Activated naive CD8-positive, alpha-beta T cell treated with anti-CD3 and anti-CD28 coated beads, Interleukin-2, amount 10 ng/mL, durations not matched to agents 7 days and 5 days (primary cell): ENCODE data around the gene FAM240B. TPM values are rescaled to one million over a fixed set of nuclear protein-coding genes. Genes with fewer than 3 reads are reported as not detected.

ENCODE experiments used
- ATAC-seq: fragments of 150-1000 bp; cut with Tn5 transposase; one replicate; pipeline ENCODE4 v1.10.0; 2021; ENCODE audit warnings: low read depth, moderate library complexity
- POLR2A ChIA-PET: fragments of 350-600 bp; sonication (Branson Sonifier 250); formaldehyde crosslinking; loops from one replicate; lab custom pipeline; 2021; ENCODE audit warnings: antibody characterized with exemption; lab: Charles Lee
- DNase-seq: peaks from one replicate; pipeline ENCODE4 v3.0.0; 2021
- H3K27ac Mint-ChIP-seq: one replicate; pipeline ENCODE4 v1.8.0; 2022; ENCODE audit warnings: mild to moderate bottlenecking, mixed read lengths
- H3K27me3 Mint-ChIP-seq: one replicate; pipeline ENCODE4 v1.8.0; 2022; ENCODE audit warnings: mild to moderate bottlenecking, moderate library complexity, mixed read lengths
- H3K36me3 Mint-ChIP-seq: one replicate; pipeline ENCODE4 v1.8.0; 2021; ENCODE audit warnings: mild to moderate bottlenecking, mixed read lengths
- H3K4me1 Mint-ChIP-seq: one replicate; pipeline ENCODE4 v1.8.0; 2021; ENCODE audit warnings: mixed read lengths
- H3K4me3 Mint-ChIP-seq: one replicate; pipeline ENCODE4 v1.8.0; 2022; ENCODE audit warnings: mild to moderate bottlenecking, moderate library complexity, mixed read lengths
- H3K9me3 Mint-ChIP-seq: one replicate; pipeline ENCODE4 v1.8.0; 2021; ENCODE audit warnings: mixed read lengths
- total RNA-seq, 2 experiments: library from RNA; stranded (reverse); gene quantifications; one replicate each; pipeline ENCODE4 v1.2.3, GENCODE V29; 2021

FAM240B gene
- total RNA-seq: not detected

DNA sequence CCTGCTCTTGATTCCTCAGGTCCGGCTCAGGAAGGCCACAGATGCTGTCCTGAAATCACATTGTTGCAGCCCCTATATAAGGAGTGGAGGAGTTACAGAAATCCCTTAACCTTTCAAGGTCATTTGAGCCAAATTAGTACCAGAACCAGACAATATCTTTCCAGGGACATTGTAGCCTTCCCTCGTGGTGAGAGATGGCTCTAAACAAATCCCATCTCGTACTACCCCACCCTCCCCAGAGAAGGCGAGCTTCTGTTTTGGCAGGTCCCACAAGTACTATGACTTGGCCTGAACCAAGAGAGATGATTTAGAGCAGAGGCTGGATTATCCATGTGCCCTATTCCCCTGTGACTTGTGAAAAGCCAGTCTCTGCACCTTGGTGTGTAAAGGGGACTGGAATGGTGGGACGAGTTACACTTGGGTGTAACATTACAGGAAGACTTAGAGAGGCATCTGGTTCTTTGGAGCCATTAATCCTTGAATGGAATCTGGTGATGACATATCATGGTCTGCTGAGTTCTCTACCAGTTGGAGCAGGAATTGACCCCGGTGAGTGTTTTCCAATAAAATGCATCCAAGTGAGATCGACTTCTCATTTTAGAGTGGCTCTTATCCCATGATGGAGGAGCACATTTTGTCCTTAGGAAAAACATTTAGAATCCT, at the start of gene FAM240B:
Gene FAM240B, minus strand, starts transcription at position 51 of the 663 bp plus-strand sequence. CDS start 16,134 bp downstream, outside the sequence.
- POLR2A ChIA-PET: no interaction called here
- ATAC-seq (no peak), DNase-seq (no peak)
- Mint-ChIP-seq H3K27me3 (peaks cover 7% of the 10 kb centered on the region), H3K27ac (no peak within 1 kb of the TSS), H3K9me3 (no peaks in the 10 kb centered on the region), H3K4me1 (no peaks in the 10 kb centered on the region), H3K36me3 (no peaks in the 10 kb centered on the region), H3K4me3 (no peak within 1 kb of the TSS)

DNA sequence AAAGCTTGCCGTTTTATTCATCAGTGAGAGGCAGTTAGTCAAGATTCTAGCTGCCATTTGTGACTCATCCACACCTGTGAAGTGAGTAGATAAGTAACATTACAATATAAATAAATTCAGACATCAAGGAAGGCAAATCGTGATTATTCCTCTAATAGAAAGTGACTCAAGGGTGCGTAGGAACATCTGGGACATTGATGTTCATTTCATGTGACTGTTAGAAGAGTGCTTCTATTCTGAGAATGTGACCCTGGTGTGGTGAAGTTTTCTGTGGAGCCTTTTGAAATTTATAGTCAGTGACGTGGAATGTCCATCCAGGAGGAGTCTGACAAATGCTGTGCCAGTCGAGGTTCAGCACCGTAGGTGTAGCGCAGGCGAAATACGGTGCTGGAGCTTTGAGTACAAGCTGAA, 48.4 kb upstream of the FAM240B start:
- peaks cover 5% of the 10 kb centered on the region for H3K9me3 Mint-ChIP-seq
- ATAC-seq (no peak), DNase-seq (no peak)
- no peak overlapping the region for H3K4me3 Mint-ChIP-seq
- H3K27me3 Mint-ChIP-seq: no peaks in the 10 kb centered on the region
- no peaks in the 10 kb centered on the region for H3K4me1 Mint-ChIP-seq
- H3K27ac Mint-ChIP-seq: no peak overlapping the region
- H3K36me3 Mint-ChIP-seq: no peaks in the 10 kb centered on the region
- POLR2A ChIA-PET: no interaction called here

DNA sequence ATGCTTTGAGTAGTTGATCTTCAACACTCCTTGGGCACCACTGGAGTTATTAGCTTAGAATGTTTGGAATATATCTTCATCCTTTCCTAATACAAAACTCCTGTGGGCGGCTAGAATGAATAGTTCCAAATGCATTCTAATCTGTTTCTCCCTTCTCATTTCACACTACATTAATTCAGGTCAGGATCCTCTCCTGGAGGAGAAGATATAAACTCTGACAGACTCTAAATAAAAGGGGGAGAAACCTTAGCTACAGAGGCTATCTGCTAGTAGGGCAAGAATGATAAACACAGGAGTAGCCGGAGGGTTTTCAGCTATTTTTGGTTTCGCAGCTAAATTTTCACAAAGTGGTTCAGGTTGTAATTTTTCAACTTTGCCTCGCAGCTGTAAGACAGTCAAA, 45.2 kb upstream of the FAM240B start:
- Mint-ChIP-seq H3K4me1 (no peaks in the 10 kb centered on the region), H3K27ac (no peak overlapping the region), H3K4me3 (no peak overlapping the region), H3K27me3 (peaks cover 4% of the 10 kb centered on the region), H3K9me3 (peaks cover 5% of the 10 kb centered on the region), H3K36me3 (no peaks in the 10 kb centered on the region)
- POLR2A ChIA-PET: no interaction called here
- DNase-seq: no peak
- no peak for ATAC-seq

DNA sequence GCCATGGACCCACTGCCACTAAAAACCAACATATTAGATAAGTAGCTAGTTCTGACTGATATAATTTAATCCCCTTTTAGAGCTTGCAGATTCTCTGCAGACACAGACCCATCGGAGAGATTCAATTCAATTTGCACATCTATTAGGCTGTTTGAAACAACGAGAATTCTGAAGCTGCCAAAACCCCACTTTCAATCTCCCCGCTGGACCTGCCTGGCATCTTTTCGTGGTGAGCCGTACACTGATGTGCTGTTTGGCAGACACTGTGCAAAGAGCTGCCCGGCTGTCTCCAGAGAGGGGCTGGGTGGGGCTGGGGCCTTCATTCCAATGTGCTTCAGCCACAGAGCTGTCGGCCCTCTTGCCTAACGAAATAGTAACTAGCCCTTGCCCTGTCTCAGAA, 42.1 kb upstream of the FAM240B start:
- Mint-ChIP-seq H3K9me3 (no peaks in the 10 kb centered on the region), H3K4me1 (no peaks in the 10 kb centered on the region), H3K27ac (no peak overlapping the region), H3K27me3 (peaks cover 6% of the 10 kb centered on the region), H3K4me3 (no peak overlapping the region), H3K36me3 (no peaks in the 10 kb centered on the region)
- POLR2A ChIA-PET: no interaction called here
- no peak for DNase-seq
- no peak for ATAC-seq

DNA sequence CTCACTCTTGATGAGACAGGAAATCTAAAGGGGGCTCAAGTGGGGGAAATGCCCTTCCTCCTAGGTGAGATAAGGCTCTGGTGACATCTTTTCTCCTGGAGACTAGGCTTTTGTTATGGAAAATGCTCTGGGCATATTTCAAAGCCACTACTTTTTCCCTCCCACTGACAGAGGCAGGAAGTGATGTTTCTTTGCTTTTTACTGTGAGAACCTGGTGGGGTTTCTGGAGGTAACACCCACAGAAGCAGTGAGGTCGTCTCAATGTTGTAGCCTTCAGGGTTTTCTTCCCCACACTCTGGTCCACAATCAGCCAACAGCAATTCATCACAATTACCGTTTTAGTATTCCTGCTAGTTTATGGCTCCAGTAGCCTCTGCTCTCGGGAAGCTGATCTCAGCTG, 41.4 kb upstream of the FAM240B start:
- ATAC-seq: no peak
- Mint-ChIP-seq H3K36me3 (no peaks in the 10 kb centered on the region), H3K9me3 (no peaks in the 10 kb centered on the region), H3K27ac (no peak overlapping the region), H3K4me1 (no peaks in the 10 kb centered on the region), H3K27me3 (peaks cover 6% of the 10 kb centered on the region), H3K4me3 (no peak overlapping the region)
- DNase-seq: no peak
- POLR2A ChIA-PET: no interaction called here

DNA sequence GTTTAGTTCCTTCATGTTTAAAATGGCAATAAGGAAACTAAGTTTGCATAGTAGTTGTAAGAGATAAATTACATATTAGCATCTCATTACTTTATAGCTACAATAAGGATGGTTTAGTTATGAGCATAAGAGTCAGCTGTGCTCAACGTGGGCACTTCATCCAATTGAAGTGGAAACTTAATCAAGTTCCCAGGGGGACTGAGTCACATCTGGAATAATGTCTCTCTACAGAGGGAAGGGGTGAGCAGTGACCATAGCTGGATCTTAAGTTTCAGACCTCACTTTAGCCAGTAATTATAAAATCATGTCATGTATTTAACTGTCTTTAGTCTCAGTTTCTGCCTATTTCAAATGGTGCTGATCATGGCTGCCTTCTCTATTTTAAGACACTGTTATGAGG, 36.8 kb upstream of the FAM240B start:
- no peak overlapping the region for H3K4me3 Mint-ChIP-seq
- no peak overlapping the region for H3K27ac Mint-ChIP-seq
- POLR2A ChIA-PET: no interaction called here
- H3K27me3 Mint-ChIP-seq: peaks cover 6% of the 10 kb centered on the region
- H3K36me3 Mint-ChIP-seq: no peaks in the 10 kb centered on the region
- no peaks in the 10 kb centered on the region for H3K9me3 Mint-ChIP-seq
- no peak for ATAC-seq
- no peaks in the 10 kb centered on the region for H3K4me1 Mint-ChIP-seq
- DNase-seq: no peak

DNA sequence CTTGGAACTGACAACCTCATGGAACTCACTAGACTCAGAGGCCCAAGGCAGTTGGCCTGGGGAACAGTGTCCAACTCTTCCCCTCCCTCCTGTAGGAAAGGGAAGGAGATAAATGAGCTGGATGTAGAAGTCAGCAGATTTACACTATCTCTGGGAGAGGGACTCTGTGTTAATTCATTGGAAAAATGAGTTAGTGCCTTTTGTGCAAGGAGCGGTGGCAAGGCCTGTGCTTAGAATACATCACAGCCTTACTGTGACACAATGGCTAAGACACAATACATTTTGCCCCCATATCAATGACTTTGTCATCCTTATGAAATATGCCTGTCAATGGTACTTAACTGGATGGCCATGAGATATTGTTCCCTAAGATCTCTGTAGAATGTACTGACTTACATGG, 28.0 kb upstream of the FAM240B start:
- POLR2A ChIA-PET: no interaction called here
- H3K4me3 Mint-ChIP-seq: no peak overlapping the region
- no peak overlapping the region for H3K27ac Mint-ChIP-seq
- DNase-seq: no peak
- no peaks in the 10 kb centered on the region for H3K4me1 Mint-ChIP-seq
- no peak for ATAC-seq
- H3K9me3 Mint-ChIP-seq: no peaks in the 10 kb centered on the region
- H3K27me3 Mint-ChIP-seq: no peaks in the 10 kb centered on the region
- H3K36me3 Mint-ChIP-seq: no peaks in the 10 kb centered on the region

DNA sequence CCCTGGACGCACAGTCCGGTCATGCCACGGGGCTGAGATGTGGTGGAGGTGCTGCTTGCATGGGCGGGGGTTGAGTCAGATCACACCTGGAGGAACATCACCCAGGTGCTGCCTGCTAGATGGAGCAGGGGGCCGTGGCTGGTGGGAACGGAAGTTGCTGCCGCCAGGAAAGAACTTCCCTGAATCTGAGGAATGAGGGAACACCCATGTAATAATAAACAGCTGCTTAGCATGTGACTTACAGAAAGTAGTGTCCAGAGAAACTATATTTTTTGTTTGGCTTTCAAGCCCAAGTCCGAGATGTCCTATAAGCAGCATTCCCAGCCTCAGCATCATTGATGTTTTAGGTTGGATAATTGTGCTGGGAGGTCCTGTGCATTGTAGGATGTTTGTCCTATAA, 27.1 kb upstream of the FAM240B start:
- no peaks in the 10 kb centered on the region for H3K27me3 Mint-ChIP-seq
- H3K36me3 Mint-ChIP-seq: no peaks in the 10 kb centered on the region
- no peak overlapping the region for H3K27ac Mint-ChIP-seq
- DNase-seq: no peak
- POLR2A ChIA-PET: no interaction called here
- no peak overlapping the region for H3K4me3 Mint-ChIP-seq
- no peaks in the 10 kb centered on the region for H3K4me1 Mint-ChIP-seq
- H3K9me3 Mint-ChIP-seq: no peaks in the 10 kb centered on the region
- ATAC-seq: no peak

DNA sequence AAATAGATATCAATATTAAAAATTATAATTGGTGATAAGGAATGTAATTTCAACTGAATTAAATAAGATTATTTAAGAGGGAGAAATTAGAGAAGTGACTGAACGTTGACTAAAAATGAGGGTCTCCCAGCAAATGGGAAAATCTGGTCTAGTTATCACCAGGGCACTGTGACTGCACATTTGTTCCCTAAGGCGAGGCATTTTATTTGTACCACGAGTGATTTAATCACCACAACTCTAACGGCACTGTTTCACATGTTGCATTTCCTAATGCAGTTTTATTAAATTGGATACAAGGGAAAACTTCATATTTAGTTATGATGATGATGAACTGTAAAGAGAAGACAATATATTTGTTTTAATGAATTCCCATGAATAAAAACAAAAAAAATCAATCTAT, 26.4 kb upstream of the FAM240B start:
- no peak overlapping the region for H3K4me3 Mint-ChIP-seq
- ATAC-seq: no peak

DNA sequence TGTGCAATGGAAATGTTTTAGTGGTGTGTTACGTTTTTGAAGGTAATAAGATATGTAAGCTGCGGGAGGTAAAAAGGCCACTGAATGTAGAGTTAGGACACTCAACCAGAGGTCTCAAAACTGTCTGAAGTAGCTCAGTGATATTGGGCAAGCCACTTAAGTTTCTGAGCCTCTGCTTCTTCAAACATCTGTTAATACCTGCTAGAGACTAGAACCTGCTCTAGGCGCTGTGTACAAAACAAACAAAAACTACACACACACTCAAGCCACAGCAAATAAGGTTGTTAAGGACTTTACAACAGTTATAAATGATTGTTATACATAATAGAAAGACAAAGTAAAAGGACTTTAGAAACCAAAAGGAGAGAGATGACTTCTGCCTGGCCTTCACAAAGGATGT, 24.6 kb upstream of the FAM240B start:
- POLR2A ChIA-PET: no interaction called here
- no peak overlapping the region for H3K4me3 Mint-ChIP-seq
- no peaks in the 10 kb centered on the region for H3K36me3 Mint-ChIP-seq
- H3K9me3 Mint-ChIP-seq: no peaks in the 10 kb centered on the region
- no peak for DNase-seq
- H3K27me3 Mint-ChIP-seq: no peaks in the 10 kb centered on the region
- no peaks in the 10 kb centered on the region for H3K4me1 Mint-ChIP-seq
- H3K27ac Mint-ChIP-seq: no peak overlapping the region
- ATAC-seq: no peak

More for the DNA sequence above, 26.4 kb upstream of the FAM240B start:
- POLR2A ChIA-PET: no interaction called here
- no peak for DNase-seq
- Mint-ChIP-seq H3K9me3 (no peaks in the 10 kb centered on the region), H3K4me1 (no peaks in the 10 kb centered on the region), H3K36me3 (no peaks in the 10 kb centered on the region), H3K27me3 (no peaks in the 10 kb centered on the region), H3K27ac (no peak overlapping the region)

DNA sequence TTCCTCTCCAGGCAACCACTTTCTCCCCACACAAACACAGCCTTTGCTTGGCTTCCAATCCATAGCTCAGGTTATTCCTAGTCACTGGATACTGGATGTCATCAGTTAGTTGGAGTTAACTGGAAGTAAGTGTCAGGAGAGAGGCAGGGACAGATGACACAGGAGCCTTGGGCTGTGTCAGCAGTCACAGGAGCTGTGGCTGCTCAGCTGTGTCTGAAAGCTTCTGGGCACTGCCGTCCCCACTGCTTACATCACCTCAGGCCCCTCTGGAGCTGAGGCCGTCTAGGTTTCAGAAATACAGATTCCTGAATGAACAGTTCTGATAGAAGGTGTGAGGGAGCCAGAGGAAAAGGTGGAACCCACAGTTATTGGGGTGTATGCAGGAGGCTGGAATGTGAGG, 17.3 kb upstream of the FAM240B start:
- Mint-ChIP-seq H3K27me3 (peaks cover 4% of the 10 kb centered on the region), H3K4me1 (no peaks in the 10 kb centered on the region), H3K4me3 (no peak overlapping the region), H3K27ac (no peak overlapping the region), H3K9me3 (no peaks in the 10 kb centered on the region), H3K36me3 (no peaks in the 10 kb centered on the region)
- DNase-seq: no peak
- no peak for ATAC-seq
- POLR2A ChIA-PET: no interaction called here

DNA sequence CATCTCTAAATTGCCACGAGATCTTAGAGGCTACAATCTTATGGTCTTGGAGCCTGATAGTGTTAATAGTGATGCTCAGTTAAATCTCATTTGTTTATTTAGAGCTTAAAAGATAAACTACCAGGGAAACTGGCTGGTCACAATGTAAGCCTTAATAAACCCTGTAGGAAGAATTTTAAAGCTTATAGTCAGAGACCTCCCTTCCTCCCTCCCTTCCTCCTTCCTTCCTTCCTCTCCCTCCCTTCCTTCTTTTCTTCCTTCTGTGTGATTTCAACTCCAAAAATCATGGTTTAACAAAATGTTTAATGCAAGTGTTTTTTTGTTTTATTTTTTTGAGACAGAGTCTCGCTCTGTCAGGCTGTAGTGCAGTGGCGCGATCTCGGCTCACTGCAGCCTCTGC, 14.9 kb upstream of the FAM240B start:
- no peak overlapping the region for H3K27ac Mint-ChIP-seq
- POLR2A ChIA-PET: no interaction called here
- ATAC-seq: no peak
- no peak for DNase-seq
- H3K27me3 Mint-ChIP-seq: peaks cover 4% of the 10 kb centered on the region
- H3K9me3 Mint-ChIP-seq: no peaks in the 10 kb centered on the region
- H3K36me3 Mint-ChIP-seq: no peaks in the 10 kb centered on the region
- no peak overlapping the region for H3K4me3 Mint-ChIP-seq
- no peaks in the 10 kb centered on the region for H3K4me1 Mint-ChIP-seq

DNA sequence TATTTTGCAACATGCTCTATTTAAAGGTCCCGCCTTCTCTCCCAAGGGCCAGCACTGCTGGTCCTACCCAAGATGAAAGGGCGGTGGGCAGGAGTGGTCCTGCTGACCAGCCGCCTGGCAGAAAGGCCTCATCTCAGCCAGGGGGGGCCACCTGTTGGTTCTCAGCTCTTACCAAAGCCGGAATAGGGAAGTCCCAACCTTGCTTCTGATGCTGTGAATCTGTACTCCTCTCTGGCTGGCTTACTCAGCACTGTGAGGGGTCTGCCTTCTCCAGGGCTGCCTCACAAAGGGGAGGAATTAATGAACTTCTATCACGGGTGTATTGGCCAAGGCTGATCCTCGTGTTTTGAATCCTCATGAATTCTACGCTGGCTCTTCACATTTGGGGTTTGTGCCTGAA, 13.6 kb upstream of the FAM240B start:
- H3K27ac Mint-ChIP-seq: no peak overlapping the region

DNA sequence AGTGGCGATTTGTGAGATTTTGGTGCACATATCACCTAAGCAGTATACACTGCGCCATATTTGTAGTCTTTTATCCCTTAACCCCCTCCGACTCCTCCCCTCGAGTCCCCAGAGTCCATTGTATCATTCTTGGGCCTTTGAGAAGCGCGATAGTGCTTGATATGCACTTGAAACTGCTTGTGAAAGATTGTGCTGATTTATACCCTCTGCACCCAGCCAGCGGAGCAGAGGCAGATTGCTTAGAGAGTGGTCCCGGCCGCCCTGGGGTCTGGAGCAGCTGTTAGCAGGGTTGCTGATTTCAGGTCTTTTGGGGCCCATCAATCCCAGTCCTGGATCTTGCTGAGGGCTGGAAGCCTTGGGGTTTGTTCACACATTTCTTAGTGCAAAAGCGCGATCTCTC, 13.0 kb upstream of the FAM240B start:
- DNase-seq (no peak), ATAC-seq (no peak)
- H3K9me3 Mint-ChIP-seq: no peaks in the 10 kb centered on the region
- H3K4me1 Mint-ChIP-seq: no peaks in the 10 kb centered on the region
- H3K27me3 Mint-ChIP-seq: peaks cover 4% of the 10 kb centered on the region
- POLR2A ChIA-PET: no interaction called here
- no peak overlapping the region for H3K27ac Mint-ChIP-seq
- no peak overlapping the region for H3K4me3 Mint-ChIP-seq
- no peaks in the 10 kb centered on the region for H3K36me3 Mint-ChIP-seq

More for the DNA sequence above, 13.6 kb upstream of the FAM240B start:
- Mint-ChIP-seq H3K27me3 (peaks cover 4% of the 10 kb centered on the region), H3K4me3 (no peak overlapping the region), H3K9me3 (no peaks in the 10 kb centered on the region), H3K36me3 (no peaks in the 10 kb centered on the region), H3K4me1 (no peaks in the 10 kb centered on the region)
- ATAC-seq (no peak), DNase-seq (no peak)
- POLR2A ChIA-PET: no interaction called here
